ENCODE measurements around the gene PLD1.

DNA sequence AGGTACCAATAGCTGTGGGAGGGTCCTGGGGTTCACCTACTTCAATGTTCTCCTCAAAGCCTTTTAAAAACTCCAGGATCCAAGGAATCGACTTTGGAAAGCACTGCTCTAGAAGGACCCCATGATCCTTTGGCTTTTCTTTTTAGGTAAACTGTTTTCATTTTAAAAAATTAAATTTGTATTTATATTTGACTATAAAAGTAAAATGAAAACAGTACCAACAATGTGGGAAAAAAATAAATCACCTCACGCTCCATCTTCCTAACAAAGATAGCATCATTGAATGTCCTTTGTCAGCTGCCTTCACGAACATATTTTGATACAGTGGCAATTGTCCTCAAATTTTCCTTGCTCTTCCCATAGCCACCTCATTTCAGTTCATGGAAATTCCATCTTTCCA is 127.5 kb downstream of the PLD1 start:
- no peak for TF ChIP-seq EZH2phosphoT487 (IDR thresholded peaks at IDR 0.05; ENCODE audit: borderline replicate concordance)
- TF ChIP-seq, protein P1, sequence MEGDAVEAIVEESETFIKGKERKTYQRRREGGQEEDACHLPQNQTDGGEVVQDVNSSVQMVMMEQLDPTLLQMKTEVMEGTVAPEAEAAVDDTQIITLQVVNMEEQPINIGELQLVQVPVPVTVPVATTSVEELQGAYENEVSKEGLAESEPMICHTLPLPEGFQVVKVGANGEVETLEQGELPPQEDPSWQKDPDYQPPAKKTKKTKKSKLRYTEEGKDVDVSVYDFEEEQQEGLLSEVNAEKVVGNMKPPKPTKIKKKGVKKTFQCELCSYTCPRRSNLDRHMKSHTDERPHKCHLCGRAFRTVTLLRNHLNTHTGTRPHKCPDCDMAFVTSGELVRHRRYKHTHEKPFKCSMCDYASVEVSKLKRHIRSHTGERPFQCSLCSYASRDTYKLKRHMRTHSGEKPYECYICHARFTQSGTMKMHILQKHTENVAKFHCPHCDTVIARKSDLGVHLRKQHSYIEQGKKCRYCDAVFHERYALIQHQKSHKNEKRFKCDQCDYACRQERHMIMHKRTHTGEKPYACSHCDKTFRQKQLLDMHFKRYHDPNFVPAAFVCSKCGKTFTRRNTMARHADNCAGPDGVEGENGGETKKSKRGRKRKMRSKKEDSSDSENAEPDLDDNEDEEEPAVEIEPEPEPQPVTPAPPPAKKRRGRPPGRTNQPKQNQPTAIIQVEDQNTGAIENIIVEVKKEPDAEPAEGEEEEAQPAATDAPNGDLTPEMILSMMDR (conservative IDR thresholded peaks at IDR 0.05; ENCODE audit: low read length) = no peak
